ENCODE measurements around the gene POMT1. TPM values are rescaled to one million over a fixed set of nuclear protein-coding genes. Genes with fewer than 3 reads are reported as not detected.
A peak's percentile ranks its signal among the peaks of the same experiment; 100 is the strongest.

POMT1 gene
- total and polyA plus RNA-seq, 2 experiments from 2014 or later: 35.3 to 44.8 TPM

GRCh38 chr9:131528886-131529505 lies 26.3 kb downstream of the POMT1 start:
- Histone ChIP-seq H3K9me3 (ENCODE audit: low read depth) (no peaks in the 10 kb centered on the region), H2AFZ (no peak overlapping the region), H3K4me3 (no peak overlapping the region), H3K36me3 (replicated peaks; ENCODE audit: insufficient read depth, low read depth) (no peaks in the 10 kb centered on the region), H4K20me1 (ENCODE audit: insufficient read depth, poor library complexity, severe bottlenecking) (no peaks in the 10 kb centered on the region), H3K27me3 (no peaks in the 10 kb centered on the region), H3K4me1 (ENCODE audit: insufficient read depth) (peaks cover 13% of the 10 kb centered on the region), H3K79me2 (peaks cover 17% of the 10 kb centered on the region), H3K9me2 (replicated peaks; ENCODE audit: insufficient read depth) (no peaks in the 10 kb centered on the region), H3K27ac (no peak overlapping the region), H3K4me2 (peak overlapping the region; percentile 97)
- DNase-seq (ENCODE audit: low spot score): no peak
- WGBS (ENCODE audit: low lambda C conversion rate, missing lambda C conversion rate): 97% methylated on average over 35 of the region's 35 CpGs
- TF ChIP-seq EZH2 (IDR thresholded peaks at IDR 0.05; ENCODE audit: borderline replicate concordance): no peak
- TF ChIP-seq CTCF (IDR thresholded peaks at IDR 0.05; ENCODE audit: poor library complexity): no peak
- TF ChIP-seq EZH2phosphoT487 (IDR thresholded peaks at IDR 0.05; ENCODE audit: low read depth, severe bottlenecking, unreplicated experiment): no peak

GRCh38 chr9:131529597-131530545 lies 27.2 kb downstream of the POMT1 start:
- Histone ChIP-seq H3K9me3 (ENCODE audit: low read depth) (no peaks in the 10 kb centered on the region), H2AFZ (peak overlapping the region; percentile 99)

GRCh38 chr9:131530546-131530919 lies 27.8 kb downstream of the POMT1 start:
- no peak for TF ChIP-seq EZH2phosphoT487 (IDR thresholded peaks at IDR 0.05; ENCODE audit: low read depth, severe bottlenecking, unreplicated experiment)
- TF ChIP-seq EZH2 (IDR thresholded peaks at IDR 0.05; ENCODE audit: borderline replicate concordance): no peak
- no peak for TF ChIP-seq CTCF (IDR thresholded peaks at IDR 0.05; ENCODE audit: poor library complexity)
- H2AFZ ChIP-seq: peak overlapping the region; percentile 99
- H3K79me2 ChIP-seq: peaks cover 17% of the 10 kb centered on the region
- H3K4me3 ChIP-seq: peak overlapping the region; percentile 91
- no peaks in the 10 kb centered on the region for H3K36me3 ChIP-seq (replicated peaks; ENCODE audit: insufficient read depth, low read depth)
- peak overlapping the region; percentile 40 for H3K27ac ChIP-seq
- no peaks in the 10 kb centered on the region for H3K9me2 ChIP-seq (replicated peaks; ENCODE audit: insufficient read depth)
- WGBS (ENCODE audit: low lambda C conversion rate, missing lambda C conversion rate): 6% methylated on average over 14 of the region's 29 CpGs
- H3K4me1 ChIP-seq (ENCODE audit: insufficient read depth): peaks cover 13% of the 10 kb centered on the region
- H3K27me3 ChIP-seq: no peaks in the 10 kb centered on the region
- peak; percentile 72 for DNase-seq (ENCODE audit: low spot score)
- no peaks in the 10 kb centered on the region for H4K20me1 ChIP-seq (ENCODE audit: insufficient read depth, poor library complexity, severe bottlenecking)
- peak overlapping the region; percentile 97 for H3K4me2 ChIP-seq
- no peaks in the 10 kb centered on the region for H3K9me3 ChIP-seq (ENCODE audit: low read depth)

More at GRCh38 chr9:131529597-131530545, 27.2 kb downstream of the POMT1 start:
- Histone ChIP-seq H3K4me1 (ENCODE audit: insufficient read depth) (peaks cover 13% of the 10 kb centered on the region), H3K79me2 (peaks cover 17% of the 10 kb centered on the region), H3K27me3 (no peaks in the 10 kb centered on the region), H3K36me3 (replicated peaks; ENCODE audit: insufficient read depth, low read depth) (no peaks in the 10 kb centered on the region), H3K9me2 (replicated peaks; ENCODE audit: insufficient read depth) (no peaks in the 10 kb centered on the region), H3K4me2 (peak overlapping the region; percentile 97), H4K20me1 (ENCODE audit: insufficient read depth, poor library complexity, severe bottlenecking) (no peaks in the 10 kb centered on the region), H3K27ac (peak overlapping the region; percentile 40), H3K4me3 (peak overlapping the region; percentile 91)
- TF ChIP-seq CTCF (IDR thresholded peaks at IDR 0.05; ENCODE audit: poor library complexity): no peak
- TF ChIP-seq EZH2phosphoT487 (IDR thresholded peaks at IDR 0.05; ENCODE audit: low read depth, severe bottlenecking, unreplicated experiment): no peak
- no peak for TF ChIP-seq EZH2 (IDR thresholded peaks at IDR 0.05; ENCODE audit: borderline replicate concordance)
- no peak for DNase-seq (ENCODE audit: low spot score)
- whole genome bisulfite sequencing (ENCODE audit: low lambda C conversion rate, missing lambda C conversion rate): 66% methylated on average over 24 of the region's 24 CpGs
